Measurements from ENCODE around the gene TCF4.

TCF4 gene

DNA sequence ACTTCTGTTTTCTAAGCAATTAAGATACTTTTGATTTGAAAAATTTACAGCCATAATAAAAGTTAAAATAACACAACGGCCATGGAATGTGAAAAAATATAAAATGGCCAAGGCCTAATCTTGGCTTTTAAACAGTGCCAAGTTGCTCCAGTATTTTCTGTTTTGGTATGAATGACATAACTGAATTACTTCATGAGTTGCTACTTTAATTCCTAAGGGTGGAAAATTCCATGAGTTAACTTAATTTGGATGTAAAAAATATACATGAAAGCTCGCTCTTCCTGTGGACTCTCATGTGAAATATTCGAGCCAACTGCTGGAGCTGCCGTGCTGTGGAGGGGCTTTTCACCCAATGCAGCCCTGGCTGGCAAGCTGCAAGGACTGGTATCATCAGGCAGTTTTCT lies 342.8 kb downstream of the TCF4 start:
- in situ Hi-C loops (cut with HindIII; ENCODE audit: low sequenced_read_pairs): no loop called here

DNA sequence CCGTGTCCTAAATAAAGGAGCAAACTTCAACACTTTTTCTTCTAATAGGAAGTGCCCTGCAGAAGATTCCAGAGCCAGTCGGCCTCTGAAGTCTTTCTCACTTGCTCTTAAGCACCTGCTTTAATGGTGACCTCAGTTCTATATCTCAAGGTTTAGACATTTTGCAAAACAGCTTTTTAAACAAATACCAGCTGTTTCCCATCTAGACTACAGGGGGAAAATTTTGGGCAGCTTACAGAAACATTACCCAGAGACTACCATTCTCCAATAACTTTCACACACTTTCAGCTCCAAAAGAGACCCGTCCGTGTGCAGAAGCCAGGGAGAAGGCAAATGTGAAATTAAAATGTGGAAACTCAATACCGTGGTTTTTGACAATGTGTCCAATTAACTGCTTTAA lies 343.4 kb downstream of the TCF4 start:
- in situ Hi-C loops (cut with HindIII; ENCODE audit: low sequenced_read_pairs): no loop called here

DNA sequence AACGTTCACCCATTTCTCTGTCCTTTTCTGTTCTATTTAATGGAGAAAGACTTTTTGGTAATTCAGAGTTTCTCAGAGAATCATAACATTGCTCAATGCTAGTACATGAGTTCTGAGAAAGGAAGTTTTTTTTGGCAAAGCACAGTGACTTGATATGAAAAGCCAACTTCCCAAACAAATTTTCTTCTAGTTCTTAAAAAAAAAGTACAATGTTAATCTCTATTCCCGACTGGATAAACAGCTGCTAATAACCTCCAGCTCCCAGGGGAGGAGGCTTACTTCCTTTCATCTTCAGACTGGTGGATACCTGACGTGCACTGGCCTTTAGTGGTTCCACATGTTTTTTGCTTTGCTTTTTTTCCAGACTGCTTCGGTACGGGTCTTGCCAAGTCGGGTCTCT lies 344.1 kb downstream of the TCF4 start:
- in situ Hi-C loops (cut with HindIII; ENCODE audit: low sequenced_read_pairs): no loop called here

DNA sequence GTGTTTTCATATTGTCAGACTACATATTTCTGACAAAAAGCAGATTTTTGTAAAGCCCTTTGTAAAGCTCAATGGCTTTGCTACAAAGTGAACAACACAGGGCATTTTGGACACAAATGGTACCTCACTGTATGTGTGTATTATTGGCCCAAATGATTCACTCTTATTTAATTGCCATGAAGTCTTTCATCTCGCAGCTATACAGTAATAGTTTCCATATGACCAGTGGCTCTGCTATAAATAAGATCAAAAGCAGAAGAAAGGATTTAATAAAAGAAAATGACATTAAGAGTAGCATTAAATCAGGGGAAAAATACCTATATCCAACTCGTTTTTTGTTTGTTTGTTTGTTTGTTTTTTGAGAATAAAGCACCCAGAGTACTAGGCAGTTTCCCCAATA lies 344.7 kb downstream of the TCF4 start:
- in situ Hi-C loops (cut with HindIII; ENCODE audit: low sequenced_read_pairs): no loop called here

DNA sequence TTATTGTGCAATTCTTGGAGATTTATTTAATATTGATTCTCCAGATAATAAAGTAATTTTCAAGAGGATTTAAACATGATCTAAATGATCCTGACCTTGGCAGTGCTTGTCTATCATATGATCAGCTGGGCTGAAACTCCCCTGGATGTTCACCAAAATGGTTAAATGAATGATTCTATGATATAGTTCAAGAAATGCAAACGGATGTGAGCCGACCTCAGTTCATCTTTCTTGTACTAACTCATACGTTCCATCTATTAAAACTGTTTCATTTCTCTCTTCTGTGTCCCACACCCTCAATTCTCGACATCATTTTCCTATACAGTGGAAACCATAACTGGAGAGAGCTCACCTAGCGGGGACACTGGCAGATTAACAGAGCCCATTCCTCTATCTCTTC lies 347.0 kb downstream of the TCF4 start:
- in situ Hi-C loops (cut with HindIII; ENCODE audit: low sequenced_read_pairs): no loop called here

DNA sequence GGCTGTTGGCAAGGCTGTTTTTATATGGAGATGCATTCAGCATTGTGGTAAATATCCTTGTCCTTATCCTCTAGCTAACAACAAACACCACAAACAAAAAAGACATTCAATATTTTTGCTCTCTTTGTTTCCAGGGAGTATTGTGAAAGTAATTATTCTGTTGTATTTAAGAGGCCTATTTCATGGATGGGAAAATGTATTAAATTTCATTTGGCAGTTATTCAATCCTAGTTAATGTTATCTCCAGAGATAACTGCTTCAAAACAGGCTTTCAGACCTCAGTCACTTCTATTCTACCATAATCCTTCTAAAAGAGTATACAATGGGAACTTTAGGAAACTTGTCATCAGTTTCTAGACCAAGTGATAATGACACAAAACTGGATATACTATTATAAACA lies 348.3 kb downstream of the TCF4 start:
- in situ Hi-C loops (cut with HindIII; ENCODE audit: low sequenced_read_pairs): no loop called here

DNA sequence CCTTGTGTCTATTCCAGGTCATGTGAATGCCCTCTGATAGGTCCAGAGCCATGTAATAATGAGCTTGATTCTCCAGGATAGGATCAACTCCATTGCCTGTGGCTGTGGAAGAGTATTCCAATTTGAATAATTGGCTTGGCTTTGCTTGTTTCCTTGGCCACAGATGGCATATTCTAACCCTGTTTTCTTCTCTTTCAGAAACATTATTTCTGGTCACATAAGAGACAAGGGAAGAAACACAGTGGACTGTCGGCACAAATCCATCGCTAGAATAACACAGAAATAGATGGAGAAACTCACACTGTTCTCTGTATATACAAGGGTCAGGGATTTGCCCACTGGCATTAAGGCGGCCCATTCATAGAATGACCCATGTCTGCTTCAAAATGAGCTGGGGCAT lies 350.3 kb downstream of the TCF4 start:
- in situ Hi-C loops (cut with HindIII; ENCODE audit: low sequenced_read_pairs): no loop called here

DNA sequence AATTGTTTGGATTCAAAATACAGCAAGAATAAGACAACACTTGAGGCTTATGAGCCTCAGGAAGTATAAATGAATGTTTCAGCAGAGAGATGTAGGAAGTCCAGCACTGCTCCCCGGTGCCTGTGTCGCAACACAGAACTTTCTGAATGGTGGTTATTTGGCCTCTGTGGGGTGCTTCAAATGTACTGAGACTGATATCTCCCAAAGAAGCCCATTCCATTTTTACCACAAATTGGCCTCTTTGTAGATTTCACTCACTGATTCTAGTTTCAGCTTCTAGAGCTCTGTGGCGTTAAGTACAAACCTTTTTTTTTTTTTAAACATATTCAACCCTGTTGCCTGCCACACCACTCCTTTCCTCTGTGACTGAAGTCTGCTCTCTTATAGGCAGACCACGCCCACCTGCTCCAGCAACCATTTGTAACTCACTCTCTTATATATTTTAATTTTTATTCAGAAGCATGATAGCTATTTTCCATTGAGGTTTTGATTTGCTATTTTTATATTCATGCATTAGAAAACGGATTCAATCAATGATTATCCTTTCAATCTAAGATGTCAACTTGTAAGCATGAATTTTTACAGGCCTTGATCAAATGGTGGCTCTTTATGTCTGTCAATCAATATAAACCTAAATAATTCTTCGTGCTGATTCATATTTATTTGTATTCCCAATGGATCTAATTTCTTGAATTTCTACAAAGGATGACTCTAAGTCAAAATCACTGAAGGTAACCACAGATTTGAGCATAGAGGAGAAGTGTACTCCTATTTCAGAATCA lies 351.7 kb downstream of the TCF4 start:
- in situ Hi-C loops (cut with HindIII; ENCODE audit: low sequenced_read_pairs): no loop called here

DNA sequence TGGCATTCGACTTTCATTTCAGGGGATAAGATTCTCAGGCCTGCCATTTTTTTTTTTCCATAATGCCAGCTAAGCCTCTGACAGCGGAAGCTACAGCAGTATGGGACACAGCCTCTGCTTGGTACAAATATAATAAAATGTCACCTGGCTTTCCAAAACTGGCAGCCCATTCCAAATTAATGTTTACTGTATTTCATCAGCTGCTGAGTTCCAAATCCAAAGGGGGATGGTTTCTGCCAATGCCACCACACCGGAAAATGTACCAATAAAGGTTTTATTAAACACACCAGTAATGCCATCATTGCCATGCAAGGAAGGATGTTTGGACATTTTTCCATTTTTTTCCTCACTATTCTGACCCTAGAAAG lies 352.9 kb downstream of the TCF4 start:
- in situ Hi-C loops (cut with HindIII; ENCODE audit: low sequenced_read_pairs): no loop called here

DNA sequence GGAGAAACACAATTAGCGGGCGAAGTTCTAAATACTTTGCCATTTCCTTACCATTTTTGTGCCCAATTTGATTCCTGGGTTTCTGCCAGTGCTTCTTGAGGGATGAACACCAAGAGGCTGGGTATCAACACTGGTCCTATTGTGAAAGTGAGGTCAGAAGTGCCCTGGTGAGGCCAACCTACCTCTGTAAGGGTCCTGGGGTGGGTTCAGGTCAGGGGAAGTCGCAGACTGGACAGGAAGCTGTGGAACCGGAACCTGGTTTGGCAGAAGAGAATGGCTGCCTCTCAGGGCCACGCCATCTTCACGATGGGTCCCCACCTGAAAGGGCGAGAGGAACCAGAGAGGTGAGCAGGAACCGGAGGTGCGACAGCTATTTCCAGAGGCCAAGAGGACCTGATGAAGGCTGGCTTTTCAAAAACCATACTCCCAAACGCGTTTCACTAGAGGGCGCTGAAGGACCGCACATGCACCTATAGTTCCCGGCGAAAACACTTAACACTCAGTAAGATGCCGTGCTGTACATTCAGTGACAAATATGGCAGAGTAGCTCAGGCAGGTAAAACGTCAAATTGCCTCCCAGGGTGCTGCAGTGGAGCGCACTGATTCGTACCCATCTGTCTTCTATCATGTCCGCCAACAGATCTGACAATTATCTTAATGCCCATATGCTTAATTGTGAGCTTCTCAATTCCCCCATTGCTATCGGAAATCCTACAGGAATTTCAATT lies 353.5 kb downstream of the TCF4 start:
- in situ Hi-C loops (cut with HindIII; ENCODE audit: low sequenced_read_pairs): no loop called here

DNA sequence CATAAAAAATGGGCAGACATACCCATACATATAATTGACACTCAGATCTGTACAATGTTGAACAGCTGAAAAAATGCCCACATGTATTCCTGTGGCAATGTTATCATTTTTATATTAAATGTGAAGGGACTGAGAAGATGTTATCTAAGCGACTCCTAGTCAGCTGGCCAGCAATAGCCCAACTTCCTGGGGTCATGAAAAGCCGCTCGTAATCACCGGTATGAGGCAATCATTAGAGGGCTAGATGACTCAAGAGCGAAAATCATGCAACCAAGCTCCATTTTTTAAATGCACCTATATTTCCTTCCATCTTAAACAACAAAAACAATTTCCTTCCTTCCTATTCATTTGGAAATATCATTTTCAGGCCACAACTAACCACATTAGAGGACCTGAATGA lies 354.1 kb downstream of the TCF4 start:
- in situ Hi-C loops (cut with HindIII; ENCODE audit: low sequenced_read_pairs): no loop called here

DNA sequence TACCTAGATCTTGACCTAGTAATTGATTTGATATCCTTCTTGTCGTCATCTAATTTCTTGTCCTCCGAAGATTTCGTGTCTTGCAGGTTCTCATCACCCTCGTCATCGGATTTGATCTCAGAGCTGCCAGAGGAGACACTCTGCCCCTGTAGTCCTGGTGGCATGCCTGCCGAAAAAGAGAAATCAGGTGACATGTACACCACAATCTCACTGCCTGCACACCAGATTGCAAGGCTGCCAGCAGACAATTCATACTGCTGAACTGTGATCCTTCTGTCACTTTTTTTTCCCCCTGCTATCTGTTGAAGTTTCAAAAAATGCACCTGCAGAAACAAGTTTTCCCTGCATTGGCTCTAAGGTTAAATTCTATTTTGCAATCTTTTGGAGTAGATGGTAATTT lies 355.5 kb downstream of the TCF4 start:
- in situ Hi-C loops (cut with HindIII; ENCODE audit: low sequenced_read_pairs): no loop called here

DNA sequence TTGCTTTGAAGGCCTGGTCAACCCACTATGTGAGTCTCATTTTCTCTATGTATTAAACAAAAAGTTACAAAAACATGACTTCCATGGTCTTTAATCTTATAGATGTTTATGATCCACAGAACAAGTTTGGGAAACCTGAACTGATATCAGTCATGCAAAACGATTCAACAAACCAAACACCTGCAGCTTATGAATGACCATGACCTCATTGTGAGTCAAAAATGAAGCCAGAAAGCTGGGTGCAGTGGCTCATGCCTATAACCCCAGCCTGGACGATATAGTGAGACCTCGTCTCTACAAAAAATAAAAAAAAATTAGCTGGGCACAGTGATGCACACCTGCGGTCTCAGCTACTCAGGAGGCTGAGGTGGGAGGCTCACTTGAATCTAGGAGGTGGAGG lies 358.3 kb downstream of the TCF4 start:
- in situ Hi-C loops (cut with HindIII; ENCODE audit: low sequenced_read_pairs): no loop called here

DNA sequence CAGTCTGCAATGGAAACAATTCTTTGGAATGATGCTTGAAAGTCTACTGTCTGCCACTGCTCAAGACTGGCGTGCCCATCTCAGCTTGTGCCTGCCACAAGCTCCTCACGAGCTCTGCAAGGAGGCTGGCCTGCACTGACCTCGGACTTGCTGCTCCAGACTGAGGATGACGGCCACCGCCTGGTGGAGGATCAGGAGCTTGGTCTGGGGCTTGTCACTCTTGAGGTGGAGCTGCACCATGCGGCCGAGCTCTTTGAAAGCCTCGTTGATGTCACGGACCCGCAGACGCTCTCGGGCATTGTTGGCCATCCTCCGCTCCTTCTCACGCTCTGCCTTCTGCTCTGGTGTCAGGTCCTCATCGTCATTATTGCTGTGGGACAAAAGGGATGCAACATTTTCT lies 359.3 kb downstream of the TCF4 start:
- in situ Hi-C loops (cut with HindIII; ENCODE audit: low sequenced_read_pairs): no loop called here

DNA sequence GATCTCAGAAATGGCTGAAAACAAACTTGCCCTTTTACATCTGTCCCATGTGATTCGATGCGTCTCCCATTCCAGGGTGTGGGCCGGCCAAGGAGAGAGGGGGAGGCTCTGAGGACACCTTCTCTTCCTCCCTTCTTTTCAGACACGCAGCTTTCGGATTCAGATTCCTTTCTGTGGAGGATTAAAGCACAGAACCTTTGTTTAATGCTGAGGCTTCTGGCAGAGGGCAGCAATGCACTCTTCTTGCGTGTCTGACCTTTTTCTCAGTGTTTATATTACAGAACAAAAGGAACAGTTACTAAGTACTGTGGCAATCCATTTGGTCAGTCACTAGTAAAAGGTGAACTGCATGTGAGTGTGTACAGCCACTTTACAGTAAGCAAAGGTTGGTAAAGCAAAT lies 359.8 kb downstream of the TCF4 start:
- in situ Hi-C loops (cut with HindIII; ENCODE audit: low sequenced_read_pairs): no loop called here

DNA sequence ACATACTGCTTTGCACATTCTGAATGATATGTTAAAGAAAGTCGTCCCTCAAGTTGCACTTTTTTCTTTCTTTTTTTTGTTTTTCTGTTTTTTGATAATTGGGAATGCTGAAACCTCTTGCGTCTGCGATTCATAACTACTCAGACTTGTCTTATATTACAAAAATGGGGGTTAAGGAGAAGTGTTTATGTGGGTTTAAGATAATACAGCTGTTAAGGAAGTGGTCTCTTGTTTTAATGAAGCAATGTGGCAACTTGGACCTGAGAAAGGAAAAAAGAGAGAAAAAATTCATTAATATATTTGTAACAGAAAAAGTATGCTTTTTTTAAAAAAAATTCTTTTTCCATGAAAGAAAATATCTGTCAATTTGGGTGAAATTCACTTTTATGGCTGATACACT lies 360.2 kb downstream of the TCF4 start:
- in situ Hi-C loops (cut with HindIII; ENCODE audit: low sequenced_read_pairs): no loop called here

DNA sequence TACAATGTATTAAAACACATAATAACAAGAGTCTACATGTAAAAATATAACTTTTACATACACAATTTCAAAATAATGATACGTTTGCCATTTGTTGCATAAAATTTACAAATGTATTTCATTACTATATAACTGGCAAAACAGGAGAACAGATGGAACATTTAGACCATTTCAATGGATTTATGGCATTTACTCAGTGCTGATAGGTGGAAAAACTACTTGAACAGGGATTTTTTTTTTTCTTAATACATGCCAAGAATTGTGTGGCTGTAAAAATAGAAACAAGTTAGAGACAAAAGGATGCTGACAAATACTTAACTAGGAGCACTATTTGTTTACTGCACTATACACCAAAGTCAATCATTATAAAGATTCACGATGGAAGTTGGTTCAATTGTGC lies 361.9 kb downstream of the TCF4 start:
- in situ Hi-C loops (cut with HindIII; ENCODE audit: low sequenced_read_pairs): no loop called here

DNA sequence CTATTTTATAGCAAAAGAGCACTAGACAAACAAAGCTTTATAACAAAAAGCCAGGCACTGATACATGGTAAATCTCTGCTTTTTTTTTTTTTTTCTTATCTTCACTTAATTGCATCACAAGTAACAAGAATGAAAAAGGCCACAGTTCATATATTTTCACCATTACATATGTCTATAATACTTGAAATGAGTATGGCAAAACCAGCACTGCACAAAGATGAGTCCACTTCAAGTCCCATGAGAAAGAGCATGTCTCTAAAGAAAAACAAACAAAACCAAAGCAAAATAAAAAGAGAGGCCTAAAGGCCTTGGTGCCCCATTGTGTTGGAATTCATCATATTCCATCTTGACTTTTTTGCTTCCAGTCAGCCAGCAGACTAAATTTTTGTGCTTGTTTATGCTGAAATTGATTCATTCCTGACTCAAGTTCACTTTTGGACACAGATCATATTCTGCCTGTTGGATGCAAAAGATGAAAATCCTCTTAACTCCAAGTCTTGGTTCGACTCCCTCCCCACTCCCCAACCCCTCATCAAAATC lies 363.8 kb downstream of the TCF4 start:
- in situ Hi-C loops (cut with HindIII; ENCODE audit: low sequenced_read_pairs): no loop called here

DNA sequence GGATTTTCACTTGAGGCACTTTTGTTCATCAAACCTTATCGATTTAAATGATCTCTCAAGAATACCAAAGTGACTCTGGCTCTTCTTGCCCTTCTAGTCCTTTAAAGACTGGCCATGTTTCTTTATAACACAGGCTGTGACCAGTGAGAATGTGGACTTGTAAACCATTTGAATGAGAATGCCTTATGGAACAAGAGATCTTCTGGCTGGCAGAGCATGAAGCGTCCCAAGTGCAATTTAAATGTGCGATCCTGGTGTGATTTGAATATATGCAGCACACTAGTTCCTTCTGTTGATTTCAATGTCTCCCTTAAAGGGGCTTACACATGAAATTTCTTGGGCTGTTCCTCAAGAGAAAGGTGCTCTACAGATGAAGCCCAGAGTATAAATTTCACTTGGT lies 366.4 kb downstream of the TCF4 start:
- in situ Hi-C loops (cut with HindIII; ENCODE audit: low sequenced_read_pairs): no loop called here

DNA sequence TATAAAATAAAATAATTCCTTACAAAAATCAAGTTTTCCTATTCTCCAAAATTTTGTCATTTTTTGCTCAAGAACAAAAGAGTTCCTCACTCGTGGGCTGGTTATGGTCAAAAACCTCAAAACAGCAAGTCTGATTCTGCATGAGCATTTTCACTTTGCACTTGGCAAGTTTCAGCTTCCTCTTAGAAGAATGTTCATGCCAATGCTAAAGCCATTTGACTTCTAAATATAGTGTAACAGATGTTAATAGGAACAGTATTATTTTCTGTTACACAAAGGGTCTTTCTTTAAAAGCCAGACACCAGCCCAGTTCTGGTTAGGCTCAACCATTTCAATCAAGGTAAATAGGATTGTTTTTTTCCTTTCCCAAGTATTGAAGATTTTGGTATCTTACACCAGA lies 367.5 kb downstream of the TCF4 start:
- in situ Hi-C loops (cut with HindIII; ENCODE audit: low sequenced_read_pairs): no loop called here

DNA sequence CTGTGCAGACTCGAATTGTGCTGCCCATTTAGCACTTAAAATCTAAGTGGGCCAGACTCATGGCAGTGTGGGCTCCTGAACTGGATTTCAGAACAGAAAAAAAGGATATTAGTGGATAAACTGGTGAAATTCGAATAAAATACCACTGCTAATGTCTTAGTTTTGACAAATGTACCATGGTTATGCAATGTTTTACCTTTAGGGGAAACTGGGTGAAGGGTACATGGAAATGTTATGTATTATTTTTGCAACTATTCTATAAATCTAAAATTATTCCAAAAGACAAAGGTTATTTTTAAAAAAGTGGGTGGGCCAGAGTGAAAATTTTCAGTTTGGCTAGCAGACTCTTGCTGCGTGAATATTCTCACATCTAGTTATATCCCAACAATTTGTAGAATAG lies 368.2 kb downstream of the TCF4 start:
- in situ Hi-C loops (cut with HindIII; ENCODE audit: low sequenced_read_pairs): no loop called here

DNA sequence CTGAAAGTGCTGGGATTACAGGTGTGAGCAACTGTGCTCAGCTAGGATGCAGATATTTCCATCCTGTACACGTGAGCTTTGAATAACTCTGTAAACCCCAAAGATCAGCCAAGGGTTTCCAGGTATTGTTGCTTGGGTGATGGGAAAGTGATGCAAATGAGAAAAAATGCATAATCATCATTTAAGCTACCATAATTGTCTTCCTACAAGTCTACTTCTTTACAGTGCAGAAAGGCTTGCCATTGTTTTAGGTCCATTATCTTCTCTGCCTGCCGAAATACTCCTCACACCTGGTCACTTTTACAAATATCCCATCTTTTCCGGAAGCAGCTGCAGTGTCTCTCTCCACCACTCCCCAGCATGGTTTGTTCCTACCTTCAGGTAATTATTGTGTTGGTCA lies 368.9 kb downstream of the TCF4 start:
- in situ Hi-C loops (cut with HindIII; ENCODE audit: low sequenced_read_pairs): no loop called here

Measured in DLD1 (cell line).